ENCODE results near the gene CNTFR.

The CNTFR gene

GRCh38 chr9:34615132-34615531 is 25.6 kb upstream of the CNTFR start:
- no peak for DNase-seq

GRCh38 chr9:34612788-34613390 is 23.4 kb upstream of the CNTFR start:
- DNase-seq: peak; percentile 67

- peak; percentile 83 for DNase-seq
Measured at GRCh38 chr9:34611811-34612787, 22.6 kb upstream of the CNTFR start, which contains the start of gene RPP25L. RPP25L (minus strand) TSS chr9:34612097; CDS start chr9:34611296, 801 bp downstream.

GRCh38 chr9:34611251-34611810 is 21.8 kb upstream of the CNTFR start:
- DNase-seq: no peak

- no peak for DNase-seq
Measured at GRCh38 chr9:34610434-34611206, 21.1 kb upstream of the CNTFR start.

- no peak for DNase-seq
Measured at GRCh38 chr9:34607331-34607730, 17.8 kb upstream of the CNTFR start.

- DNase-seq: no peak
Measured at GRCh38 chr9:34606905-34607304, 17.4 kb upstream of the CNTFR start.

- no peak for DNase-seq
Measured at GRCh38 chr9:34606190-34606589, 16.7 kb upstream of the CNTFR start.

- peak; percentile 71 for DNase-seq
Measured at GRCh38 chr9:34603610-34604231, 14.2 kb upstream of the CNTFR start.

GRCh38 chr9:34601937-34602573 is 12.5 kb upstream of the CNTFR start:
- DNase-seq: no peak

GRCh38 chr9:34600908-34601307 is 11.4 kb upstream of the CNTFR start:
- DNase-seq: no peak

- no peak for DNase-seq
Measured at GRCh38 chr9:34599546-34599945, 10.0 kb upstream of the CNTFR start.

- DNase-seq: no peak
Measured at GRCh38 chr9:34594177-34594576, 4.7 kb upstream of the CNTFR start.

GRCh38 chr9:34592895-34593601 is 3.5 kb upstream of the CNTFR start:
- DNase-seq: no peak

GRCh38 chr9:34591917-34592866 is 2.7 kb upstream of the CNTFR start:
- no peak for DNase-seq

- peak; percentile 67 for DNase-seq
Measured at GRCh38 chr9:34591248-34591916, 1.9 kb upstream of the CNTFR start.

GRCh38 chr9:34590381-34591247 is 1.1 kb upstream of the CNTFR start:
- DNase-seq: no peak

Measured in CD4-positive, alpha-beta T cell treated with Interferon gamma for 1 hour (primary cell).